Jurkat, Clone E6-1 (cell line): ENCODE measurements around the gene ARHGEF28.

Experiments
- DNase-seq: peaks from one replicate; pipeline ENCODE4 v3.0.0-alpha.2; 2011; ENCODE audit warnings: low read depth, low spot score
- H3K4me3 ChIP-seq: 2 replicates; pipeline ENCODE4 v1.5.1; 2011; ENCODE audit warnings: mild to moderate bottlenecking, low read length, control low read depth, moderate library complexity

The ARHGEF28 gene

GRCh38 chr5:73647721-73648120 is 21.7 kb downstream of the ARHGEF28 start:
- no peak for DNase-seq
- H3K4me3 ChIP-seq: no peak overlapping the region

- DNase-seq: no peak
- H3K4me3 ChIP-seq: no peak overlapping the region
Observed at GRCh38 chr5:73648515-73648914, 22.5 kb downstream of the ARHGEF28 start.

DNA sequence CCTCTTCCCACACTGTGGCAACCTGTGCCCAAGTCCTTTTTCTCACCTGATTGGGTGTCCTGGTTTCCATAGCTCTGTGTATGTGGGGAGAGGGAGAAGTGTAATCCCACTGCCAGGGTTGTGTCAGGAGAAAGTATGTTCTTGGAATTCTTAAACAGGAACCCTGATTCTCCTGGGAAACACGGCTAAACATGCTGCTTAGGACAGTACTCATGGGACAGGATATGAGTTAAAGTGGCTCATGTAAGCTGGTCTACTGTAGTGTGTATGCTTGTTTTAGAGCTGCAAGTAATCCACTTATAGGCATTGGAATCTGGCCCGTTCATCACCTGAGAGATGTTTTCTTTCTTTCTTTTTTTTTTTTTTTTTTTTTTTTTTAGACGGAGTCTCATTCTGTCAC is 23.9 kb downstream of the ARHGEF28 start:
- DNase-seq: no peak
- H3K4me3 ChIP-seq: no peak overlapping the region

- no peak overlapping the region for H3K4me3 ChIP-seq
- no peak for DNase-seq
Observed at GRCh38 chr5:73652391-73652790, 26.4 kb downstream of the ARHGEF28 start.

DNA sequence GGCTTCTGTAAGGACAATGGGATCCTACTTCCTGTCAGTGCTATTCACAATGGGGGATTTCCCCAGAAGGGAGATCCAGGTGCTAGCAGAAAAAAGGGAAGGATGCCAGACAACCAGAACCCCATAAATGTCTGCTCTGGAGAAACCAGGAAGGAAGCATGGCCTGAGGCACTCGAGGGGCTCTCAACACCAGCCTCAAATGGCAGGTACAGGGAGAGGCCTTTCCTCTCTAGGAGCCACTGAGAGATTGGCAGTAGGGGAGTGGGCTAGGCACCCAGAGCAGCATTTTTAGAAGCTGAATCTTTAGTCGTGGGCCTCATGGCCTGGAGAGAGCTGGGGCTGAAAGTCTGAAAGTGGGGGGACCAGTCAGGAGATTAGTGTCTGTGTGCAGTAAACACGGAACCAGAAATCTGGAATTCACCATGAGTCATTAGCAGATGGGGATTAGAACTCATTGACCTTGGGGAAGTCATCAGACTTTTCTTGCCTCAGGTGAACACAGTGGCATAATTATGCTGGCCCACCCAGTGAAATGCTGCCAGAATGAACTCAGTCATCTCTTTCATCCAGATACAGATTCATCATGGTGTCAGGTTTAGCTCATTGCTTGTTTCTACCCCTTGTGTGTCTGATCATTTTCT is 28.3 kb downstream of the ARHGEF28 start:
- DNase-seq: no peak
- no peak overlapping the region for H3K4me3 ChIP-seq

DNA sequence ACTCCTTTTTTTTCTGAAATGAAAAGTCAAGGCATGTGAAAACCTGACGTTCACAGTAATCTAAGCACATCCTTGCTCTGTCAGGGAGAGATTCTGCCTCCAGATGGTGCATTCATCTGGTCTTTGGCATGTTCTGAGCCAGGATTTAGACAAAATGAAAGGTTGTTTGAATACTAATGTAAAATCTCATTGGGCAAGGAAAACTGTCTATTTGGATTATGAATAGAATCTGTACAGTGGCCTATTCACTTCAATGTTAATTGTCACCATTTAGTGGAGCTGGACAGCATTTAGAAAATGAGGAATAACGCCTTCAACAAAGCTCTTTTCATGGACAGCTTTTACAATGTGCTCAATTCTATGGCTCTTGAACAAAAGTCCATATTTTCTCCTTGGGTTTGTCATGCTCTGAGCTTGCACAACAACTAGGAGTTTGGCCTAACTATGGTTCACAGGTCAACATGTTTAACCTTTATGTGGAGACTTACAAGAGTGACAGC is 28.9 kb downstream of the ARHGEF28 start:
- no peak overlapping the region for H3K4me3 ChIP-seq
- no peak for DNase-seq

DNA sequence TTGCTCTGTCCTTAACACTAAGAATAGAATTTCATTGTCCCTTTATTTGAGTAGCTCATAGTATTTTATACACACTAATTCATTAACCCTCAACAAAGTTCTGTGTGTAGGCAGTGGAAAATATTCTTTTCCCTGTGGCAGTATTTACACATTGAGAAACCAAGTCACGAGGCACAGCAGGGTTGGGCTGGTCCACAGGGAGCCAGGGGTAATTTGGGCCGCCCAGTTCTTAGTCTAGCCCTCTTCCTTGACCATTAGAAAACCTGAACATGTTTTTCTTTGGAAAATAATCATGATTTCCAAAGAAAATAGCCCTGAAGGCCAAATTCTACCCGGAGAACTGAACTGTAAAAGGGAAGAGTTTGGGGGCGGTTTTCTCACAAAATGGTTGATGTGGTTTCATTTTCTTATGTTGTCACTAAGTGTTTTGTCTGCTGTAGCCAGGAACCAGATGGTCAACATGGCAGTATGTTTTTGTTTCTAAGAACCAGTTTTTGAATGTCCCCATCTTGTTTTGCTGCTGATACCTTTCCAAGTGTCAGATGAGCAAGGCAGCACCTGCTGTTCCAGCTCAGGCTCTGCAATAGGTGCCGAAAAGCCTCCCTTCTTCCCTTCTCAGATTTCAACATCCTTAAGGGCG is 29.6 kb downstream of the ARHGEF28 start:
- no peak for DNase-seq
- no peak overlapping the region for H3K4me3 ChIP-seq

GRCh38 chr5:73661753-73662152 is 35.8 kb downstream of the ARHGEF28 start:
- no peak overlapping the region for H3K4me3 ChIP-seq
- DNase-seq: no peak

DNA sequence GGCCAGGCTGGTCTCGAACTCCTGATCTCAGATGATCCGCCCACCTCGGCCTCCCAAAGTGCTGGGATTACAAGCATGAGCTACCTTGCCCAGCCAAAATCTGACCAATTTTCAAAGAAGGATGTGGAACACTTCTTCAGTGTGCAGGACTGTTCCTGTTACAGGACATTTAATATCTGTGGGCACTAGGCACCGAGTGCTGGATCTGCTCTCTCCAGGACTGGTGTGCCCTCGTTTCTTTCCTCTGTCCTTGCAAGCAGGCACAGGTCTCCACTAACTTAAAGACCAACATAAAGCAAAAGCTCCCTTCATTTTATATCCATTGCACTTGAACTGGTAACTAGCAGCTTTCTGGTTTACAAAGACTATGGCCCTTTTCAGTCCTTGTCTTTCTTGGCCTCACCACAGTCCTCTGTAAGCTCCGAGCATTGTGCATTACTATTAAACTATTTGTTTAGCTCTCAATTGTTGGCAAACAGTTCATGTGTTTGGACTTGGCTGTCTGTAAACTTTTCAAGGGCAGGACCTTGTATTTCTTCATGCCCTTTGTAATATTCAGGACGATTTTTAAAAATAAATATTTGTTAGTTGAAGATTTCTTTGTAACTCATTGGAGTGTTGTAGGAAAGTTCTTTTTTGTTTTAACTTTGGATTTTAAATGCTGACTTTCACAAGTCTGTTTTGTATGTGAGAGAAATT is 37.3 kb downstream of the ARHGEF28 start:
- no peak for DNase-seq
- H3K4me3 ChIP-seq: no peak overlapping the region

DNA sequence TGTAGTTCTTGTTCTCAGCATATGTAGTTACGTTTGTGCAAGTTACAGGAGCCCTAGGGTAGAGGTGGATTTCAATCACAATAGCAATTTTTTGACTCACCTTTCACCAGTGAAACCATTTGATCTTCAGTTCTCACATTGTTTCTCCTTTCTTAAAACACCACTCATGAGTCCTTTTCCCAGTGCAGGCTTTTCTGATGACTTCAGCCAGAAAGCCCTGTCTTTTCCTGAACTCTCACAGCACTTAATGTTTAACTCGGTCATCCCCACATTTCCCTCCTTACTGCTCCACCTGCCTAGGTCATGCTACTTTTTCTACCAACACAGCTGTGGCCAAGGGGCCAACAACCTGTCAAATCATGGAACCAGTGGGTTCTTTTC is 37.9 kb downstream of the ARHGEF28 start:
- DNase-seq: no peak
- H3K4me3 ChIP-seq: no peak overlapping the region

GRCh38 chr5:73664796-73665195 is 38.8 kb downstream of the ARHGEF28 start:
- DNase-seq: no peak

DNA sequence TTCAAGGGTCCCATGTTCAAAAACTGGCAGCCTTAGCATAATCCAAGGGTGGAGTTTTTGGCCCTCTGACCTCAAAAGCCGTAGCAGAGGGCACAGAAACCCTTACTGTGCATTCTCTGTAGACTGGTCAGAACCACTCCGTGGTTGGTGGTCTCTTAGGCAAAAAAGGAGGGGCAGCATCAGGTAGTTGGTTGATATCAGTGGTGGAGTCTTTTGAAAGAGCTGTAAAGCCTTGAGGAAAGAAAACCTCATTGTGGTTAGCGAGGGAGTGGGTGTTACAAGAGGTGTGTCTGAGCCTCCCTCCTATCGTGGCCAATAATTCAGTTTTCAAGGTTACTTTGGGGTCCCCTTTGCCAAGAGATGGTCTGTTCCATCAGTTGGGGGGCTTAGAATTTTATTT is 40.9 kb downstream of the ARHGEF28 start:
- H3K4me3 ChIP-seq: no peak overlapping the region

More at GRCh38 chr5:73664796-73665195, 38.8 kb downstream of the ARHGEF28 start:
- no peak overlapping the region for H3K4me3 ChIP-seq

DNA sequence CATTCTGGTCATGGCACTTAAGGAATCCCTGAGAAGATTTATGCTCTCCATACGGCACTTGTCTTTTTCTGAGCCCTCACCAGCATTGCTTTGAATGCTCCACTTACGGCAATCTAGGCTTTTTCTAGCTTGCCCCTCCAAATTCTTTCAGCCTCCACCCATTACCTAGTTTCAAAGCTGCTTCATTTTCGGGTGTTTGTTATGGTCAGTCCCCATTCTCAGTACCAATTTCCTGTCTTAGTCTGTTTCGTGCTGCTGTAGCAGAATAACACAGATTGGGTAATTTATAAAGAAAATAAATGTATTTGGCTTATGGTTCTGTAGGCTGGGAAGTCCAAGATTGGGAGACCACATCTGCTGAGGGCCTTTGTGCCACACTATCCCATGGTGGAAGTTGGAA is 42.0 kb downstream of the ARHGEF28 start:
- DNase-seq: no peak
- H3K4me3 ChIP-seq: no peak overlapping the region

More for the DNA sequence above, 40.9 kb downstream of the ARHGEF28 start:
- DNase-seq: peak; percentile 4

DNA sequence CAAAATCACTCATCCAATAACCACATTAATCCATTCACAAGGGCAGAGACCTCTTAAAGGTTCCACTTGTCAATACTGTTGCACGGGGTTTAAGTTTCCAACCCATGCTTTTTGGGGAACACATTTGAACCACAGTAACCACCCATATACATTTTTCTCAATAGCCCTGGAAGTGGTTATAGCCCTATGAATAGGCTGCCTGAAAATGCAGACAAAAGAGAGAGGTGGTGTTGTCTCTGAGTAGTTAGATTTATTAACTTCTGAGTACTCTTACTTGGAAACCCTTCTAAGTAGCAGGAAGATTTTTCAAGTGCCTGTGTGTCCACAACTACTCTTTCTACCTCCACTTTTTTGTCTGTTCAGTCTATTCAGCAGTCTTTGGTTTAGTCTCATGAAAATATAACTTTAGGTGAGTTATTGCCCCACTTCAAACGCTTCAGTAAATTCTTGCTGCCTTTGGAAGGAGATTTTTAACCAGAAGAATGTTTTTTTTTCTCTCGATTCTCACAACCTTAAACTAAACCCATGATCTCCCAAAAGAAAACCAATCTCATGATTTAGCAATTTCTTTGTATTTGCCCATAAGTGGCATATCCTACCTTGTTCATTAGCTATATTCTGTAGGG is 42.6 kb downstream of the ARHGEF28 start:
- peak; percentile 3 for DNase-seq
- no peak overlapping the region for H3K4me3 ChIP-seq

GRCh38 chr5:73670731-73671130 is 44.7 kb downstream of the ARHGEF28 start:
- no peak overlapping the region for H3K4me3 ChIP-seq
- no peak for DNase-seq

DNA sequence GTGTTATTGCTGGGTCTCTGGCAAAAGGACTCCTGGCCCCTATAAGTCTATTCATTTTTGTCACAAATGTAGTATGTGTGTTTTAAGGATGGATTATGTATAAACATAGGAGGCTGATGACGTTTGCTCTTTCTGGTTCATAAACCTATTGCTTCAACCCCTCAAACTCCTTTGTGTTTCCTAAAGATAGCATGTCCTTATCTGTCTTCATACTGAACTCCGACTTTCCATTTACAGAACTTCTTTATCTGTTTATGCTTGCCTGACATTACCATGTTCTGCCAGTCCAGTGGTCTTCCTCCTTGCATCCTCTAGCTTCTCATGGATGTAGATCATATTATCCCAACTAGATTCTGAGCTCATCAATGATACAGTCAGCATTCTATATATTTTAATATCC is 46.1 kb downstream of the ARHGEF28 start:
- H3K4me3 ChIP-seq: no peak overlapping the region

GRCh38 chr5:73673161-73673591 is 47.2 kb downstream of the ARHGEF28 start:
- H3K4me3 ChIP-seq: no peak overlapping the region
- DNase-seq: no peak

More for the DNA sequence above, 46.1 kb downstream of the ARHGEF28 start:
- no peak for DNase-seq

GRCh38 chr5:73674669-73675004 is 48.6 kb downstream of the ARHGEF28 start:
- H3K4me3 ChIP-seq: no peak overlapping the region
- DNase-seq: no peak

DNA sequence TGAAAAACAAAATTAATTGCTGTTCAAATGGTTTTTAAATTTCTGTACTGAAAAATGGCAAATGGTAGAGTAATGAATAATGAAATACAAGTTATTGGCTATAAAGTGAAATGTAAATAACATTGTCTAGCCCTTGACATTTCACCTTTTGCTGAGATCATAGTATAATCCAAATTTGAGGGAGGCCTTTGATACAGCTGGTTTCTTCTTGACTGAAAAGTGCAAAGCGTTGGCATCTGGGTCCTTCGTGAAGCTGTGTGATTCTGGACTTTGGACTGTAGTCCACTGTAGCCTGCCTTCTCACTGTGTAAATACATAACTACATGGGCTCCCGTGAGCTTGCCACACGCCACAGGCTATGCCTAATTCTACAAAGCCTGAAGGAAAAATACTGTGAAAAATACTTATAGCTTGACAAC is 52.3 kb downstream of the ARHGEF28 start:
- H3K4me3 ChIP-seq: no peak overlapping the region
- no peak for DNase-seq

DNA sequence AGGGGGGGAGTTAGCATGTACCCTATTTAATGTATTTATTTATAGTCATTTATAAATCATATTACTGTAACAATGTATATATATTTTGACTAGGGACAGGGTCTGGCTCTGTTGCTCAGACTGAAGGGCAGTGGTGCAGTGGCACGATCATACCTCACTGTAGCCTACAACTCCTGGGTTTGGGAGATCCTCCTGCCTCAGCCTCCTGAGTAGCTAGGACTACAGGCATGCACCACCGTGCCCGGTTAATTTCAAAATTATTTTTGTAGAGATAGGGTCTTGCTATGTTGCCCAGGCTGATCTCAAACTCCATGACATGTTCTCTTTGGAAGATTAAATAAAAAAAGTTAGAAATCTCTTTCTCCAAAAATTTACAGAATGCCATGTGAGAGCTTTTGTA is 52.8 kb downstream of the ARHGEF28 start:
- DNase-seq: no peak
- no peak overlapping the region for H3K4me3 ChIP-seq
